ENCODE results near the gene UBD. TPM values are rescaled to one million over a fixed set of nuclear protein-coding genes. Genes with fewer than 3 reads are reported as not detected.

UBD gene
- total RNA-seq, 1 experiment from 2014 or later, result 0.99 TPM

DNA sequence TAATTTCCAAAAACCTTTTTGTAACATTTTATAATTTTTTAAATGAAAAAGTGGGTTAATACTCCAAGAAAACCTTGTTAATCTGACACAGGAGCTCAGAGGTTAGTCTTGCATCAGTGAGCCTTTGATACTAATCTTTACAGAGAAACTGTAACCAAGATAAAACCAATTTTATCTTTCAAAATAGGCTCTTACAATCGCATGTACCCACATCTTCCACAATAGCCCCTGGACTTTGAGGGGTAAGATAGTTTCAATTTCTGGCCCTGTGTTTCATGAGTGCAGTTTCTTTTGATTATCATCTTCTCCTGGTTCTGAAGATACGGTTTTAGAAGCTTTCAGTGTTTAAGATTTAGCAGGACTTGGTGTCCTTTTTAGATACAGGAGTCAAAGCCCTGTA is 37.3 kb downstream of the UBD start:
- DNase-seq (ENCODE audit: low spot score), result no peak

DNA sequence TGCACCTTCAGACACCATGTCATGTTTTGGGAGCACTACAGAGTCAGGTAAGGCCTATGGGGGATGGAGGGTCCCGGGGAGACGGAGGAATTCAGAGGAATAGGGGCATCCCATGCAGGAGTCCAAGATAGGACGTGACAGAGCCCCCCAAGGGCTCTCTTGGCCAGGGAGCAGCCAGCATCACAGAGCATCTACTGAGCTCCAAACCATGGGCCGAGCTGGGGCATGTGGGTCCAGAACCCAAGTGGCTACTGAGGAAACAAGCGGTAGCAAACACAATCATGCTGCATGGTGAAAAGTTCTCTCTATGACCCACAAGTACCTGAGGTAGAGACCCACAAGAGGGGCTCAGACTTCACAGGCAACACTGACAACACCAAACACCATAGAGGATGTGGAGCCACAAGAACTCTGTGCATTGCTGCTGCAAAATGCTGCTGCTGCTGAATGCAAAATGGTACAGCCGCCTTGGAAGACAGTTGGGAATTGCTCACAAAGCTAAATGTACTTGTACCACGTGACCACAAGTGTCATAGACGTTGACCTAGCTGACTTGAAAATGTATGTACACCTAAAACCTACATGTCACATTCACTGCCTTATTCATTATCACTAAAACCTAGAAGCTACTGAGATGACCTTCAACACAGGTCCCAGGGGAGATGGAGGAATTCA is 38.4 kb downstream of the UBD start:
- DNase-seq (ENCODE audit: low spot score), result no peak

GRCh38 chr6:29520232-29520631 is 39.3 kb downstream of the UBD start:
- no peak for DNase-seq (ENCODE audit: low spot score)

DNA sequence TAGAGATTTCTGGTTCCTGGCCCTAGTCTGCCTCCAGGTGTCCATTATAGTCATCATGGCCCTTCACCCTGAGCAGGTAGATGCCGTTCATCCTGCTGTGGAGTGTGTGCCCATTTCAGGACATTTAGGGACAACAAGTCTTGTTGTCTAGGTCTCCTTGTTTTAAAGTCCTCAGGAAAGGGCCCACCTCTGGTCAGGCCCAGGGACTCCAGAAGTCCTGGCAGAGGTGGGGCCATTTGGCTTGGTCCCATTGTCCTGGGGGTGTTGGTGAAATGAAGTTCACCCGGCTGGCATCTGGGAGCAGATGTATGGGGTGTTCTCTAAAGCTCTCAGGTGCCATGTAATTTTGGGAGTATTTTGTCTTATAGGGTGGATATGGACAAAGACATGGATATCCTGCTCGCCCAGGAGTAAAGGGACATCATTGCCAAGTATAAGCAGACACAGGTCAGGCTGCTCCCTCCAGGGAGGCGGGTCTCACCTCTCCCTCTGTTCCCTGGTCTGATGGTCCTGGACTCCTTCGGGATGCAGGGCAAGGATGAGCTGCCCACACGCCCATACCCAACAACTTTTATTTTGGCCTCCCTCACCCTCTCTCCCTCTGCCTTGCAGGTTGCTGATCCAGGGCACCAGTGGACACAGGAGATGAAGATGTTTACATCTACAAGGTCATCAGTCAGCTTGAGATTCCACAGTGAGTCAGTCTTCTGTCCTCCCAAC is 40.1 kb downstream of the UBD start:
- DNase-seq (ENCODE audit: low spot score), result no peak

- DNase-seq (ENCODE audit: low spot score), result no peak
These were observed 41.6 kb downstream of the UBD start for GRCh38 chr6:29517728-29518440.

GRCh38 chr6:29517245-29517644 is 42.3 kb downstream of the UBD start:
- DNase-seq (ENCODE audit: low spot score), result no peak

DNA sequence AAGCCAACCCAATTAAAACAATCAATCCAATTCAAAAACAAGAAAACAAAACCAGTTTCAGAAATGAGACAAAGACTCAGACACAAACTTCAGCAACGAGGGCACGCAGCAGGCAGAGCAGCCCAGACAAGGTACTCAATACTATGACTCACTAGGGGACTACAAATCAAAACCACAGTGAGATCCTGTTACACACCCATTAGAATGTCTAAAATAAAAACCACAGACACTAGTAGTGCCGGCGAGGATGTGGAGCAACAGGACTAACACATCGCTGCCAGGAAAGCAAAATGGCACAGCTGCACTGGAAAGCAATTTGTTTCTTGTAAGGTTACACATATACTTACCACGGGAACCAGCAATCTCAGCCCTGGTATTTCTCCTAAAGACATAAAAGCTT is 43.4 kb downstream of the UBD start:
- peak; percentile 96 for DNase-seq (ENCODE audit: low spot score)

GRCh38 chr6:29510746-29511300 is 48.7 kb downstream of the UBD start:
- no peak for DNase-seq (ENCODE audit: low spot score)

DNA sequence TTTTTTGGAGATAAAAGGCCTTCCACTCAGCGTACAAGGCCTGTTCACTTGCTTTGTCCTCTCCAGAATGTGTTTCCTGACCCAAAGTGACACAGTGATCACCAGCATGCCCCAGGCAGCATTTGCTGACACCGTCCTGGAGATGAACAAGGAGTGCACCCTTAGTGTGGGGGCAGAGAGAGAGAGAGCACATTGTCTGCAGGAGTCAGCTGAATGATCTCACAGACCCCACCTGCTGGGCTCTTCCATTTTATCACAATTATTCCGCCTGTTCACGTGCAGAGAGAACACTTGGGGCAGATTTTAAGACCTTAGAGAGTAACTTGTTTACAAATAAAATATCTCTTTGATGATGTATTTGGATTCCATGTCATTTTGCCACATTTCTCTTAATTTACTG is 49.3 kb downstream of the UBD start:
- DNase-seq (ENCODE audit: low spot score), result no peak

- DNase-seq (ENCODE audit: low spot score), result no peak
These were observed 49.8 kb downstream of the UBD start for GRCh38 chr6:29509711-29510110.

DNA sequence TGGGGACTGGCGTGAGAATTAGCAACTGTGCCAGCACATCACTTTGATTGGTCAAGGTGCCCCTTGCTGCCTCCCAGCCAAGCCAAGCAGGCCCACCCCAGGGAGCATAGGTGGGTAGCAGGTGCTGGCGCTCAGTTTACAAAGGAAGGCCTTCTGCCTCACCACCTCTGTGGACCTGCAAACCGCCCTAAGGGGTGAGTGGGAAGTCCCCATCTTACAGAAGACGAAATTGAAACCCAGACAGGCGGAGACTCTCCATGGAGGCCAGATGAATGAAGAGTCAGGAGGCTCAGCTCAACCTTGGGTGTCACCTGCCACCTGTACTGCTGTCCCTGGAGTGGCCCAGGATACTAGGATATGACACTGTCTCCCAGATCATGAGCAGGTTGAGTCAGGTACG is 50.3 kb downstream of the UBD start:
- no peak for DNase-seq (ENCODE audit: low spot score)

GRCh38 chr6:29507319-29507718 is 52.2 kb downstream of the UBD start:
- DNase-seq (ENCODE audit: low spot score), result no peak

DNA sequence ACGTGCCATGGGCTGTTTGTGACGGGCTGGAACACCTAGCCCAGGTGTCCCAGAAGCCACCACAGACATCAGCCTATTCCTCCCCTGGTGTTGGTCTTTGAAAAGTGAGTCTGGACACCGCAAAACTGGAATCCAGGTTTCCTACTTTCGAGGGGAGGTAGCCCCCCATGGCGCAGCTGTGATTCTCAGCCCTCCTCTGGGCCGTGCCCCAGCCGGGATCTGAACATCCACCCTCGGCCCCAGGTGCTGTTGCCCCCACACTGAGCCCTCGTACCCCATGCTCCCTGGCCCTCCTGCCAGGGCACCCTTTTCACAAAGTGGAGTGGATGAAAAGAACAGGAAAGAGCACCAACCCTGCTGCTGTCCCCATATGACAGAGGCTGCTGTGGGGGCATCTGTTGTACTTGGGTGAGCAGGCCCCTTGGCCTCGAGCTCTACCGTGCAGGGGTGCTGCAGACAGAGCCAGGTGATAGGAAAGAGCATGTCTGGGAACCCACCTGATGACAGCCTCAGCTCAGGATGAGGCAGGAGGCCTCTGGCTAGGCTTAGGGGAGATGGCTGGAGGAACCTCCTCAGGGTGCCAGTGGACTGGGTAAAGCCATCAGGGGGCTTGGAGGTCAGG is 53.0 kb downstream of the UBD start:
- DNase-seq (ENCODE audit: low spot score), result no peak

GRCh38 chr6:29505808-29506207 is 53.7 kb downstream of the UBD start:
- DNase-seq (ENCODE audit: low spot score), result no peak

Other genes with a start within 250 kb of the UBD start
- gene OR5V1, start 190.9 kb downstream of the UBD start, total RNA-seq (2014; rRNA removed; shearing (Covaris generic)), result not detected in 2 replicates
- not detected in 2 replicates for gene OR12D3, start 184.4 kb downstream of the UBD start, total RNA-seq (2014; rRNA removed; shearing (Covaris generic))
- gene OR12D2, start 164.1 kb downstream of the UBD start, total RNA-seq (2014; rRNA removed; shearing (Covaris generic)), result not detected in 2 replicates
- gene OR12D1, start 144.8 kb downstream of the UBD start, total RNA-seq (2014; rRNA removed; shearing (Covaris generic)), result not detected in 2 replicates
- gene OR10C1, start 120.4 kb downstream of the UBD start, total RNA-seq (2014; rRNA removed; shearing (Covaris generic)), result not detected in 2 replicates
- not detected in 2 replicates for gene OR11A1, start 102.7 kb downstream of the UBD start, total RNA-seq (2014; rRNA removed; shearing (Covaris generic))
- not detected in 2 replicates for gene OR2H1, start 102.6 kb downstream of the UBD start, total RNA-seq (2014; rRNA removed; shearing (Covaris generic))
- gene MAS1L, start 71.8 kb downstream of the UBD start, total RNA-seq (2014; rRNA removed; shearing (Covaris generic)), result not detected in 2 replicates
- not detected in 2 replicates for gene OR2H2, start 25.4 kb upstream of the UBD start, total RNA-seq (2014; rRNA removed; shearing (Covaris generic))
- gene GABBR1, start 73.5 kb upstream of the UBD start, total RNA-seq (2014; rRNA removed; shearing (Covaris generic)), result 3.8 and 3.9 TPM in 2 replicates
- gene MOG, start 97.4 kb upstream of the UBD start, total RNA-seq (2014; rRNA removed; shearing (Covaris generic)), result not detected in 2 replicates
- not detected in 2 replicates for gene ZFP57, start 121.4 kb upstream of the UBD start, total RNA-seq (2014; rRNA removed; shearing (Covaris generic))
- gene HLA-F, start 163.7 kb upstream of the UBD start, total RNA-seq (2014; rRNA removed; shearing (Covaris generic)), result 17.5 and 20.3 TPM in 2 replicates